Stomach (tissue), 4 donors: ENCODE results near the gene DST.

ENCODE experiments used
- EP300 ChIP-seq: sonication (generic); formaldehyde crosslinking; IDR thresholded peaks from one replicate; pipeline ENCODE4 v1.6.1; 2017; ENCODE audit warnings: antibody characterized with exemption
- POLR2AphosphoS5 ChIP-seq, 3 donors: sonication (generic); formaldehyde crosslinking; IDR thresholded peaks; one replicate each; pipeline ENCODE4 v1.6.1; 2016; ENCODE audit warnings: antibody characterized with exemption in 3 of 3
- TF ChIP-seq, protein P1 (sequence below), 7 experiments: fragments of 450-650 bp in 4 of 7; fragments of 200-600 bp in 3 of 7; sonication (generic) in 3 of 7; IDR thresholded peaks; one replicate each; pipeline ENCODE4 v1.5.1; 2016 to 2019; ENCODE audit warnings: antibody characterized with exemption in 7 of 7, control low read depth in 2 of 7, mild to moderate bottlenecking in 1 of 7

GRCh38 chr6:56555438-56555872 is 87.2 kb downstream of the DST start:
- TF ChIP-seq, protein P1, sequence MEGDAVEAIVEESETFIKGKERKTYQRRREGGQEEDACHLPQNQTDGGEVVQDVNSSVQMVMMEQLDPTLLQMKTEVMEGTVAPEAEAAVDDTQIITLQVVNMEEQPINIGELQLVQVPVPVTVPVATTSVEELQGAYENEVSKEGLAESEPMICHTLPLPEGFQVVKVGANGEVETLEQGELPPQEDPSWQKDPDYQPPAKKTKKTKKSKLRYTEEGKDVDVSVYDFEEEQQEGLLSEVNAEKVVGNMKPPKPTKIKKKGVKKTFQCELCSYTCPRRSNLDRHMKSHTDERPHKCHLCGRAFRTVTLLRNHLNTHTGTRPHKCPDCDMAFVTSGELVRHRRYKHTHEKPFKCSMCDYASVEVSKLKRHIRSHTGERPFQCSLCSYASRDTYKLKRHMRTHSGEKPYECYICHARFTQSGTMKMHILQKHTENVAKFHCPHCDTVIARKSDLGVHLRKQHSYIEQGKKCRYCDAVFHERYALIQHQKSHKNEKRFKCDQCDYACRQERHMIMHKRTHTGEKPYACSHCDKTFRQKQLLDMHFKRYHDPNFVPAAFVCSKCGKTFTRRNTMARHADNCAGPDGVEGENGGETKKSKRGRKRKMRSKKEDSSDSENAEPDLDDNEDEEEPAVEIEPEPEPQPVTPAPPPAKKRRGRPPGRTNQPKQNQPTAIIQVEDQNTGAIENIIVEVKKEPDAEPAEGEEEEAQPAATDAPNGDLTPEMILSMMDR (IDR thresholded peaks at IDR 0.05), result no peak
- TF ChIP-seq POLR2AphosphoS5 (IDR thresholded peaks at IDR 0.05) (no peak), EP300 (no peak)
